ENCODE measurements around the gene SMAD3. TPM values are rescaled to one million over a fixed set of nuclear protein-coding genes. Genes with fewer than 3 reads are reported as not detected.

The SMAD3 gene
- total and polyA plus RNA-seq, 10 of the 15 experiments (the other 5 are each of a cell fraction or from before 2014, with no cell fraction given): 5.6 to 43.2 (median 16.0) TPM

DNA sequence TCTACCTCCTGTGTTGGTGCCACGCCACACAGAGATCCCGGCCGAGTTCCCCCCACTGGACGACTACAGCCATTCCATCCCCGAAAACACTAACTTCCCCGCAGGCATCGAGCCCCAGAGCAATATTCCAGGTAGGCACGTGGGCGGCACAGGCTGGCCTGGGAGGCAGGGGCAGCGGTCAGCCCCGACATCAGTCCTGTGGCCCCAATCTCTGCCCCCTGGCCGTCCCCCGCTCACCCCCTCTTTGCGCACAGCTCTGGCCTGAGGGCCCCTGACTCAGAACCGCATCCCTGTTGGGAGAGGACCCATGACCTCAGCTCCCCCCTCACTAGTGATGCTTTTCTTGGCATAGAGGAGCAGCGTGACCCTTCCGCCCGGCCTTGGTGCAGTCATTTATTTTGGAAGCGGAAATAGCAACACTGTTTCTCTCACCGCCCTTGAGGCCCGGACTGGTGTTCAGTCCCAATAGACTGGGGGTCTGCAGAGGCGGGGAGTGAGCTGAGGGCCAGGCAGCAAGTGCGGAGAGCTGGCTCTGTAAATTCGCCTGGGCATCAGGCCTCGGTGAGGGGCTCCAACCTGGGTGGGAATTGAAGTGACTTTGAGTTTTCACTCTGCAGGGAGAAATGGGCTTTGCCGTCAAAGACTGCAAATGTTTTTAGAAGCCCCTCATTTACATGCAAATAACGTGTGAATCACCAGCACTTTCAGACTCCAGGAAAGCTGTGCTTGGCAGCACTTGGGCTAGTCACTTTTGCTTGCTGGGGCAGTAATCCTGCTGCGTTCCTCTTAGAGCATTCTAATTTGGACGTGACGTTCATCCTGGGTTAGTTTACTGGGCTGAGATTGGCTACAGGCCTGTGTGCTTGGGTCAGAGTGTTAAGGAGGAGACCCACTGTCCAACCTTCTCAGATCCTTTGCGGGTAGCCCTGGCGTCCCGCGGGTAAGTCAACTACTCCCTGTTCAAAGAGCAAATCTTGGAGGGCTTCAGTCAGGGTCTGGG is 100.2 kb downstream of the SMAD3 start:
- Histone ChIP-seq H3K9ac (ENCODE audit: control insufficient read depth, insufficient read depth, low read length) (no peak overlapping the region), H4K20me1 (ENCODE audit: control insufficient read depth, insufficient read depth) (peaks cover 3% of the 10 kb centered on the region; the same call in 1 of the 2 replicates), H3K4me2 (ENCODE audit: control insufficient read depth, insufficient read depth) (no peak overlapping the region), H3K4me1 (ENCODE audit: control insufficient read depth, insufficient read depth, low read length) (no peaks in the 10 kb centered on the region), H3K27ac (ENCODE audit: control insufficient read depth, insufficient read depth) (no peak overlapping the region), H3K79me2 (ENCODE audit: control insufficient read depth, insufficient read depth, low read length) (no peaks in the 10 kb centered on the region; the same call in 1 of the 2 replicates), H3K27me3 (replicated peaks in 1 of 2; ENCODE audit: control insufficient read depth in 2 of 2, insufficient read depth in 2 of 2, low read length in 1 of 2) (no peaks in the 10 kb centered on the region), H2AFZ (ENCODE audit: control insufficient read depth, low read depth, low read length) (no peak overlapping the region), H3K36me3 (ENCODE audit: control insufficient read depth in 2 of 2, insufficient read depth in 2 of 2, low read length in 1 of 2) (peaks cover 27 to 40% of the 10 kb centered on the region in 2 experiments), H3K9me3 (replicated peaks; ENCODE audit: control insufficient read depth, insufficient read depth, low read length) (no peaks in the 10 kb centered on the region), H3K4me3 (no peak overlapping the region)
- TF ChIP-seq NFYB (IDR thresholded peaks at IDR 0.05; ENCODE audit: insufficient read depth, low read depth, low read length) (no peak), HDAC6 (IDR thresholded peaks at IDR 0.05; ENCODE audit: unreplicated experiment) (no peak), ZNF207 (IDR thresholded peaks at IDR 0.05; ENCODE audit: borderline replicate concordance) (no peak), RB1 (IDR thresholded peaks at IDR 0.05; ENCODE audit: borderline replicate concordance) (no peak), MXI1 (IDR thresholded peaks at IDR 0.05; ENCODE audit: low read depth, low read length) (no peak)
- TF ChIP-seq, protein P1, sequence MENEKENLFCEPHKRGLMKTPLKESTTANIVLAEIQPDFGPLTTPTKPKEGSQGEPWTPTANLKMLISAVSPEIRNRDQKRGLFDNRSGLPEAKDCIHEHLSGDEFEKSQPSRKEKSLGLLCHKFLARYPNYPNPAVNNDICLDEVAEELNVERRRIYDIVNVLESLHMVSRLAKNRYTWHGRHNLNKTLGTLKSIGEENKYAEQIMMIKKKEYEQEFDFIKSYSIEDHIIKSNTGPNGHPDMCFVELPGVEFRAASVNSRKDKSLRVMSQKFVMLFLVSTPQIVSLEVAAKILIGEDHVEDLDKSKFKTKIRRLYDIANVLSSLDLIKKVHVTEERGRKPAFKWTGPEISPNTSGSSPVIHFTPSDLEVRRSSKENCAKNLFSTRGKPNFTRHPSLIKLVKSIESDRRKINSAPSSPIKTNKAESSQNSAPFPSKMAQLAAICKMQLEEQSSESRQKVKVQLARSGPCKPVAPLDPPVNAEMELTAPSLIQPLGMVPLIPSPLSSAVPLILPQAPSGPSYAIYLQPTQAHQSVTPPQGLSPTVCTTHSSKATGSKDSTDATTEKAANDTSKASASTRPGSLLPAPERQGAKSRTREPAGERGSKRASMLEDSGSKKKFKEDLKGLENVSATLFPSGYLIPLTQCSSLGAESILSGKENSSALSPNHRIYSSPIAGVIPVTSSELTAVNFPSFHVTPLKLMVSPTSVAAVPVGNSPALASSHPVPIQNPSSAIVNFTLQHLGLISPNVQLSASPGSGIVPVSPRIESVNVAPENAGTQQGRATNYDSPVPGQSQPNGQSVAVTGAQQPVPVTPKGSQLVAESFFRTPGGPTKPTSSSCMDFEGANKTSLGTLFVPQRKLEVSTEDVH (IDR thresholded peaks at IDR 0.05; ENCODE audit: low read depth, partially characterized antibody): no peak
- TF ChIP-seq, protein P2, sequence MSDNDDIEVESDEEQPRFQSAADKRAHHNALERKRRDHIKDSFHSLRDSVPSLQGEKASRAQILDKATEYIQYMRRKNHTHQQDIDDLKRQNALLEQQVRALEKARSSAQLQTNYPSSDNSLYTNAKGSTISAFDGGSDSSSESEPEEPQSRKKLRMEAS (IDR thresholded peaks at IDR 0.05; ENCODE audit: low read depth, low read length): no peak
- 87% methylated on average over 29 of the region's 34 CpGs for WGBS (ENCODE audit: insufficient coverage, insufficient replicate concordance, low lambda C conversion rate, missing lambda C conversion rate)
- no peak for DNase-seq (ENCODE audit: low read depth, low spot score)
- no peak for ATAC-seq
- SMC1A ChIA-PET (ENCODE audit: uncharacterized antibody, unreplicated experiment): interaction anchor here (0.6 to 0.7 kb wide), 2 partner anchors 9 to 15 kb away, joined by 3 read pairs; no protein-coding TSS in a partner anchor
- in situ Hi-C loops (cut with MboI): no loop called here
- no peak for FAIRE-seq
- POLR2A ChIA-PET: no interaction called here
- CTCF ChIA-PET: no interaction called here
- intact Hi-C loops (cut with micrococcal nuclease; ENCODE audit: unreplicated experiment): no loop called here
- BruUV-seq (replicated peaks): no TSS peak
- RAD21 ChIA-PET (ENCODE audit: unreplicated experiment): no interaction called here
